ENCODE results near the gene PITPNC1.
"Not testable (repeated sequence)": the region's sequence is repeated elsewhere in the genome, so short reads cannot be mapped to it uniquely, and the experiment has no call there.

PITPNC1 gene

DNA sequence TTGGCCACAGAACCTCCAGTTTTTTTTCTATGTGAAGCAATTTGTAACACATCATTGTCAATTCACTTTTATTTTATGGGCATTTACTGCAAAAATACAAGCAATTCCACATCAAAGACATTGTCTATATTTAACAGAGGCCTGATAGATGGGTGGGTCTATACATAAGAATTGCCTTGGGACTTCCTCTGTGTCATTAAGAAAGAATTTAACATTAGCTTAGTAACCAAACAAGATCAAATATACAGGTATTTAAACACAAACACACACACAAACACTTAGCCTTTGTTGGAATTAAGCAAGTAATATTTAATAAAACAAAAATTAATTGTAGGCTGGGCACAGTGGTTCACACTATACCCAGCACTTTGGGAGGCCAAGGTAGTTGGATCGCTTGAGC, 4.3 kb upstream of the PITPNC1 start:
- DNase-seq = no peak

- peak; percentile 59 for DNase-seq
Measured at GRCh38 chr17:67374329-67375053, 2.6 kb upstream of the PITPNC1 start.

- DNase-seq = no peak
Measured at GRCh38 chr17:67375054-67375427, 2.0 kb upstream of the PITPNC1 start.

DNA sequence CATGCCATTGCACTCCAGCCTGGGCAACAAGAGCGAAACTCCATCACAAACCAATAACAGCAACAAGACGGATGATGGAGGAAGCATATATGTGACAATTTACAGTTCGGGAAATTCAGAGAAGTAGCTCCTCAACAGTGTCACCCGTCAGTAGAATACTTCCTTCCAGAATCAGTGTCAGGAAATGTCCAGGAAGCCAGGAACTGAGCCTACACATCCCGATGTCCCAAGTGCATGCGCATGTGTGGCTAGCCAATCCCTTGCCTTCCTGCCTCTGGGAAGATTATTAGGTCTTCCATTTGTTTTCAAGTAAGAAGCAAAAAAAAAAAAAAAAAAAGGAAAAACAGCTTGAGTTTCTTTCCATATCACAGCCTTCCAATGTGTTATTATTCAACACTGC, 1.4 kb upstream of the PITPNC1 start:
- DNase-seq = no peak

- DNase-seq = no peak
Measured at GRCh38 chr17:67376415-67376736, 705 bp upstream of the PITPNC1 start.

GRCh38 chr17:67377488-67378453, 690 bp downstream of the PITPNC1 start:
- DNase-seq = peak; percentile 24

- DNase-seq = peak; percentile 44
Measured at GRCh38 chr17:67378454-67379250, 1.6 kb downstream of the PITPNC1 start.

- no peak for DNase-seq
Measured at GRCh38 chr17:67379251-67379630, 2.2 kb downstream of the PITPNC1 start.

- DNase-seq = no peak
Measured at GRCh38 chr17:67381929-67382257, 4.8 kb downstream of the PITPNC1 start.

DNA sequence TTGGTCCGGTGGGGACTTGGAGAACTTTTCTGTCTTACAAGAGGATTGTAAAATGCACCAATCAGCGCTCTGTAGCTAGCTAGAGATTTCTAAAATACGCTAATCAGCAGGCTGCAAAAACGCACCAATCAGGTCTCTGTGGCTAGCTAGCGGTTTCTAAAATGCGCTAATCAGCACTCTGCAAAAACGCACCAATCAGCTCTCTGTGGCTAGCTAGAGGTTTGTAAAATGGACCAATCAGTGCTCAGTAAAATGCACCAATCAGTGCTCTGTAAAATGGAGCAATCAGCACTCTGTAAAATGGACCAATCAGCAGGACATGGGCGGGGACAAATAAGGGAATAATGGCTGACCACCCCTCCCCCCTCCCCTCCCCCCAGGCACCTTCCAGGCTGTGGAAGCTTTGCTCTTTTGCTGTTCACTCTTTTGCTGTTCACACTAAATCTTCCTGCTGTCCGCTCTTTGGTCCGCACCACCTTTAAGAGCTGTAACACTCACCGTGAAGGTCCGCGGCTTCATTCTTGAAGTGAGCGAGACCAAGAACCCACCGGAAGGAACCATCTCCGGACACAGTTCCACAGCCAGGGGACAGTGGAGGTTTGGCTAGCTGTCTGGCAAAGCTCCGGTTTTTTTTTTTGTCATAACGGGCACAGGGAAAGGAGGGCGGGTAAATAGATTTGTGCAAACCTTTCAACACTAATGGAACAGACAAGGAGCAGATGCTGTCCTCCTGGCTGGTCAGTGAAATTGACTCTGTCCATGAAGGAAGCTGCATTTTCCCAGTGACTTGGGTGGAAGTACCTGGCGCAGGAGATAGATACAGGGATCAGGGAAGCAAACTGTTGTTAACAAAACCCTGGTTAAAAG, 8.3 kb downstream of the PITPNC1 start:
- DNase-seq = no peak

GRCh38 chr17:67386965-67387551, 10.0 kb downstream of the PITPNC1 start:
- peak; percentile 36 for DNase-seq

- DNase-seq = not testable (repeated sequence)
Measured at GRCh38 chr17:67388536-67388935, 11.5 kb downstream of the PITPNC1 start.

DNA sequence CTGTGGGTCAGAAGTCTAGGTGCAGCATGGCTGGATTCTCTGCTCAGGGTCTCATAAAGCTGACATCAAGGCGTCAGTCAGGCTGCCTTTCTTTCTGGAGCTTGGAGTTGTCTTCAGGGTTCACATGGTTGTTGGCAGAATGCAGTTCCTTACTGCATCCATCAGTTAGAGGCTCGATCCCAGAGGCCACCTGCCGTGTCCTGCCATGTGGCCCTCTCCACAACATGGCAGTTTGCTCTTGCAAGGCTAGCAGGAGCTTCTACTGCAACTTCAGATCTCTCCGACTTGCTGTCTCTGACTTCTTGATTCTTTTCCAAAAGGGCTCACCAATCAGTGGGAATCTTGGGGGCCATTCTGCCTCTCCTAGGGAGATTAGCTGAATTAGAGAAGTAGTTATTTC, 11.9 kb downstream of the PITPNC1 start:
- no peak for DNase-seq

DNA sequence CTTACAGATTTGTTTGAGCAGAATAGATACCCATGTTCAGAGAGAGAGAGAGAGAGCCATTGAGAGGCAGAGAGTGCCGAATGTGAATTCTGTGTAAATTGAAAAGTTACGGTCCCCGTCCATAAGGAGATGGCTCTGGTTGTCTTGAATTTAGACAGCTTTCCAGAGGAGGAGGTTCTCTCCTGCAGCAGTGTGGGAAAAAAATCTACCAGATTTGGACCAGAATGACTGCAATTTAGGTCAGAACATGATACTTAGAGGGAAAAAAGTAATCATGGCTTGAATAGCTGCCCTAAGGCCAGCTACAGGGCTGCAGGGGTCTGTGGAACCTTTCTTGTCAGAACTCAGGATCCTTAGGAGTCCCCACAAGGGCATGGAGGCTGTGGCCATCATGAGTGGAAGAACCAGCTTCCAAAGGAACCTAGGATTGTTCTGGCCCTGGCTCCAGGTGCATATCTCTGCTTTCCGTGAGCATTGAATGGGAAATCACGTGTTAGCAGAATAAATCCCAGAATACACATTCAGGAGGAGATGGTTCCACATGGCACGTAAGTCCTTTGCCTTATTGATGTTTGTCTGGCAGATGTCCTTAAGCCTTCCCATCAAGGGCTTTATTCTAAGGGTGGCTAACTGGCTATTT, 13.0 kb downstream of the PITPNC1 start:
- no peak for DNase-seq

DNA sequence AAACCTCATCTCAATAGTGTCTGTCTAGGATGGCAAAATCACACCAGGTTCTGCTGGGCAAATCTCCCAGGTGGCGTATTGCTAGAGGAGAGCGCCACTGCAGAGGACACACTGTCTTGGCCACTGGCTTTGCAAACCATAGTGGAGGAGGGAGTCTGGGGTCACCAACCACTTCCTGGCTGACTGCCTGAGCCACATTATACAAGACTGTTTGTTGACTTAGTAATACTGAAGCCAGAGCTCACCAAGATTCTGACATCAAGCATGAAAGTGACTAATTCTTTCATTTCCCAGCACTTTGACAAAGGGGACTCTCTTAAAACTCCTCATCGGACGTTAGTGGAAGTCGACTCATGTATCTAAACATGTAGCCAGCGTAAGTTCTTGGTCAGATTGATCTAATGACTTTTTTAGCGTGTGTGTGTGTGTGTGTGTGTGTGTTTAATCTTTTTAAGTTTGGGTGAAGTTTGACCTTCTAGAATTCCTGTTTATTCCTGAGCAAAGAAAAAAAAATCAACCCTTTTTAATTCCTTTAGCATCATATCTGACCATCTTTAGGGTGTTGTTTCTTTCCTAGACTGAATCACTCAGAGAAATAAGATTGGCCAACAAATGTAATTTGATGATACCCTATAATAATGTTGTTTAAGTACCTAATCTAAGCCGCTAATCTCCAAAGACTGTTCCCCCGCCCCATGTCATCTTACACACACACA, 13.7 kb downstream of the PITPNC1 start:
- peak; percentile 5 for DNase-seq

- no peak for DNase-seq
Measured at GRCh38 chr17:67392111-67392510, 15.0 kb downstream of the PITPNC1 start.

- no peak for DNase-seq
Measured at GRCh38 chr17:67393809-67394397, 16.8 kb downstream of the PITPNC1 start.

DNA sequence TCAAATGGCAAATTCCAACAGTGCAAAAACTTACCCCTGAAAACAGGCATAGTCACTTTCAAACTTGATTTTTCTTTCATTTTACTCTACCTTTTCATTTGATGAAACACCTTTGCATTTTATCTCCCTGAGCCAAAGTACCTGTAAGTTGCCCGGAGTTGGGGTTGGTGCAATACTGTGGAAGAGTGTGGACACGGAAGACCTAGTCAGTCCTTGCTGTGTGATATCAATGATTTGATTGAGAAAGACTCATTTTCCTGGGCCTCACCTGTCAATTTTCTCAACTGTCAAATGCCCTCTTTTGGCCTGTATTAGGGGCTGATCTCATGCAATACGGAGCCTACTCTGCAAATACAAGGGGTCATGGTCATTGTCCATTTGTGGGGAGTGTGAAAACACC, 22.6 kb downstream of the PITPNC1 start:
- DNase-seq = no peak

DNA sequence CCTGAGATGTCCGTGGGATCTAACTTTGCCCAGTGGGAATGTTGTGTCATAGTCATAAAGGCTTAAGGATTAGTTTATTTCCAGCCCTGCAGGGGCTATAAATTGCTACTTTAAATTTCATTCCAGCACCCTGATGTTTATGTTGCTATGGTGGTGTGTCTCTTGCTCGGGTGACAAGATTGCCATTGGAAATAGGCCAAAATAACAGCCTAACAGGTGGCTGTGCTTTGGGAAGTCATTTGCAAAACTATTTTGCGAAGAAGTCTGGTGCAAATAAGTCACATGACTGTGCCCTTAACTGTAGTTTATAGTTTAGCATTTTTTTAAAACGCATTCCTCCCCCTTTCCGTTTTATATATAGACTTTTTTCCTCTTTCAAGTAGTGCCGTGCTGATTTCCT, 23.1 kb downstream of the PITPNC1 start:
- DNase-seq = no peak

GRCh38 chr17:67401106-67401505, 24.0 kb downstream of the PITPNC1 start:
- no peak for DNase-seq

Measured in NCI-H748 treated with DMSO at 0.1 percent for 48 hours (cell line).